Neural cell (in vitro differentiated cells): Measurements from ENCODE around the gene RAI1.

ENCODE experiments used
- CTCF ChIP-seq: fragments of 450-650 bp; IDR thresholded peaks from 2 replicates; pipeline ENCODE4 v1.5.1; 2014; ENCODE audit warnings: antibody characterized with exemption, mild to moderate bottlenecking, moderate library complexity; ENCODE audit not compliant: poor library complexity, severe bottlenecking
- EP300 ChIP-seq: fragments of 450-650 bp; conservative IDR thresholded peaks from 2 replicates; pipeline ENCODE4 v1.6.1; 2014; ENCODE audit warnings: antibody characterized with exemption, mild to moderate bottlenecking, moderate library complexity; ENCODE audit not compliant: poor library complexity, severe bottlenecking
- EZH2 ChIP-seq: fragments of 200-600, 300-800 bp; shearing (Covaris generic), sonication (generic); IDR thresholded peaks from 2 replicates; pipeline ENCODE4 v1.6.1; 2014; ENCODE audit warnings: antibody characterized with exemption, low read length, borderline replicate concordance, mild to moderate bottlenecking; ENCODE audit not compliant: insufficient read depth, poor library complexity, severe bottlenecking
- POLR2AphosphoS5 ChIP-seq: IDR thresholded peaks from 2 replicates; pipeline ENCODE4 v1.6.1; 2012
- RAD21 ChIP-seq: fragments of 450-650 bp; conservative IDR thresholded peaks from 2 replicates; pipeline ENCODE4 v1.6.1; 2014; ENCODE audit warnings: antibody characterized with exemption, mild to moderate bottlenecking, moderate library complexity
- SMC3 ChIP-seq: fragments of 450-650 bp; conservative IDR thresholded peaks from 2 replicates; pipeline ENCODE4 v1.6.1; 2014; ENCODE audit warnings: antibody characterized with exemption, mild to moderate bottlenecking, moderate library complexity; ENCODE audit not compliant: poor library complexity

GRCh38 chr17:17661134-17661533 lies 20.1 kb upstream of the RAI1 start:
- TF ChIP-seq CTCF (no peak), EP300 (no peak), EZH2 (no peak), POLR2AphosphoS5 (no peak), RAD21 (no peak), SMC3 (no peak)
